ENCODE data around the gene RADIL. TPM values are rescaled to one million over a fixed set of nuclear protein-coding genes. Genes with fewer than 3 reads are reported as not detected.

RADIL gene
- total RNA-seq, 1 experiment from 2014 or later = 5.6 TPM

DNA sequence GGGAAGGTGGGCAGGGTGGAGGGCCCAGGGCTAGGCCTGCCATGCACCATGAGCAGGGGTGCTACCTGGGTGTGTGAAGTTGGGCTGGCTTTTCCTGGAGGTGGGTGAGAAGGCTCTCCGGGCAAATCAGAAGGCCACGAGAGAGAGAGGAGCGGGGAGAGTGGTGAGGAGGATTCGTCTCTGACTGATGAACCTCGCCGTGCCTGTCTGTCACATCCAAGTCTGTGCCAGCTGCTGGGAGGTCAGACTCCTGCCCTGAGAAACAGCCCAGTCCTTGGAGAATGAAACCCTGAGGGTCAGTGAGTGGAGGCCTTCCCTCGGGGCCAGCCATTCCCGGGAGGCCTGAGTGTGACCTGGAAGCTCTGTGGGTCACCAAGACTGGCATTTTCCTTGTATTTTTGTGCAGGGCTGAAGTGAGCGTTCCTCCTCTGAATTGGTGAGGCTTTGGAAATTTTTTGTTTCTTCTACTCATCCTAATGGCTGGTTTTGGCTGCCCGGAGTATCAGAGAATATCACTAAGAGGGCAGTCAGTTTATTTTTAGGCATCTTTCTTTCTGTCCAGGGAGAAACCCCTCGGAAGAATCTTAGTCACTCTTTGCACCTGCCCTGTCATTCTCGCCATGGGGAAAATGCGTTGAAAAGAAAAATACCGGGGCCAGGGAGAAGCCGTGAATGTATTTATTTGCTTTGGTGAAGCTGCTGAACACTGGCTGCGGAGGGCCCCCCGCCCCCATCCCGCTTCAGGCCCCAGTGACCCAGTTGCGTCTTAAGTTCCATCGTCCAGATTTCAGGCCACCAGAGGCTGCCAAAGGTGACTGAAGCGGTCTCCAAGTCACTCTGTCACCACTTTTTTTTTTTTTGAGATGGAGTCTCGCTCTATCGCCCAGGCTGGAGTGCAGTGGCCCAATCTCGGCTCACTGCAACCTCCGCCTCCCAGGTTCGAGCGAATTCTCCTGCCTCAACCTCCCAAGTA is 114.6 kb downstream of the RADIL start:
- Histone ChIP-seq H4K20me1 (ENCODE audit: low read length) (no peaks in the 10 kb centered on the region), H3K9ac (ENCODE audit: low read length) (no peak overlapping the region), H3K9me3 (ENCODE audit: low read length) (no peaks in the 10 kb centered on the region), H3K27ac (ENCODE audit: low read length) (no peak overlapping the region), H3K4me3 (ENCODE audit: low read length) (no peak overlapping the region), H3K79me2 (ENCODE audit: low read length) (no peaks in the 10 kb centered on the region), H3K36me3 (ENCODE audit: low read depth, low read length) (no peaks in the 10 kb centered on the region), H3F3A (ENCODE audit: low read length, unreplicated experiment) (no peaks in the 10 kb centered on the region), H3K4me1 (ENCODE audit: insufficient read depth, low read length) (no peaks in the 10 kb centered on the region), H3K9me2 (replicated peaks; ENCODE audit: low read length) (no peaks in the 10 kb centered on the region), H3K4me2 (ENCODE audit: low read length) (no peak overlapping the region), H2AFZ (ENCODE audit: low read length) (no peak overlapping the region), H3K27me3 (ENCODE audit: low read length) (no peaks in the 10 kb centered on the region)
- DNase-seq (no peak), ATAC-seq (no peak)
- CTCF ChIA-PET = no interaction called here
- intact Hi-C loops (cut with micrococcal nuclease) = no loop called here
- BruUV-seq (replicated peaks) = no TSS peak
- POLR2A ChIA-PET (ENCODE audit: unreplicated experiment) = no interaction called here
- TF ChIP-seq, protein P1, sequence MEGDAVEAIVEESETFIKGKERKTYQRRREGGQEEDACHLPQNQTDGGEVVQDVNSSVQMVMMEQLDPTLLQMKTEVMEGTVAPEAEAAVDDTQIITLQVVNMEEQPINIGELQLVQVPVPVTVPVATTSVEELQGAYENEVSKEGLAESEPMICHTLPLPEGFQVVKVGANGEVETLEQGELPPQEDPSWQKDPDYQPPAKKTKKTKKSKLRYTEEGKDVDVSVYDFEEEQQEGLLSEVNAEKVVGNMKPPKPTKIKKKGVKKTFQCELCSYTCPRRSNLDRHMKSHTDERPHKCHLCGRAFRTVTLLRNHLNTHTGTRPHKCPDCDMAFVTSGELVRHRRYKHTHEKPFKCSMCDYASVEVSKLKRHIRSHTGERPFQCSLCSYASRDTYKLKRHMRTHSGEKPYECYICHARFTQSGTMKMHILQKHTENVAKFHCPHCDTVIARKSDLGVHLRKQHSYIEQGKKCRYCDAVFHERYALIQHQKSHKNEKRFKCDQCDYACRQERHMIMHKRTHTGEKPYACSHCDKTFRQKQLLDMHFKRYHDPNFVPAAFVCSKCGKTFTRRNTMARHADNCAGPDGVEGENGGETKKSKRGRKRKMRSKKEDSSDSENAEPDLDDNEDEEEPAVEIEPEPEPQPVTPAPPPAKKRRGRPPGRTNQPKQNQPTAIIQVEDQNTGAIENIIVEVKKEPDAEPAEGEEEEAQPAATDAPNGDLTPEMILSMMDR (conservative IDR thresholded peaks at IDR 0.05; ENCODE audit: low read depth, low read length) = no peak
- TF ChIP-seq EZH2phosphoT487 (IDR thresholded peaks at IDR 0.05; ENCODE audit: borderline replicate concordance, low read length) (no peak), EZH2 (IDR thresholded peaks at IDR 0.05; ENCODE audit: low read length, unreplicated experiment) (no peak)

DNA sequence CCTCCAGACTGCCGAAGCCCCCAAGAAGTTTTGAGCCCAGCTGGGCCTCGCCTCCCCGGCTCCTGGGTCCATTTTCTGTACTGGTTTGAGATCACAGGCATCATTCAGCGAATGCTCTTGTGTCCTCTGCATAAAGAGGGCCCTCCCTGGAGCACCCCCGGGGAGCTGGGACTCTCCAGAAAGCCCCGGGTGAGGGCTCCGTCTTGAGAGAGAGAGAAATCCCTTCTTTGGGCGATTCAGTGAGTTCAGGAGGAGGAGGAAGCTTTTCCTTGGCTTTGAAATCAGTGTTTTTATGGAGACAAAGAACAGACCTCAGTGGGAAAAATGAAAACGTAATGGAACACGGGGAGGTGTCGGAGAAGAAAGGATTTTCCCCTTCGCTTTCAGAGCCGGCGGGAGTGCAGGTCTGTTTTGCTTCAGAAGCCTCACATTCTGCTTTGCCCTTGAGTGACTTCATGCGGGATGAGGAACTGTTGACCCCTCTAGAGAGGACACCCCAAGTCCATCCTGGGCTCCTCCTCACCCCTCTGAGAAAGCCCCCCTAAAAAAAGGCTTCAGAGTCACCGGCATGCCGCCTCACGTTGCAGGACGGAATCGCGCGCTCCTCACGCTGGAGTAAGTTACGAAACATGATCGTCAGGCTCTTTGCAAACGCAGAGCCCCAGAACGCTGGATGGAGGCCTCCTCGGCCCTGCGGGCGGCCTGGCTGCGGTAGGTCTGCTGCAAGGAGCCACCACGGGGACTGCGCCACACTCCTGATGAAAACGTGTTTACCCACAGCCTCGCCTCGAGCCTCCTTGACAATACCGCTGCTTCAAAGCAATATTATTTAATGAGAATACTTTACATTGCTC is 116.6 kb downstream of the RADIL start:
- intact Hi-C loops (cut with micrococcal nuclease) = no loop called here
- Histone ChIP-seq H3F3A (ENCODE audit: low read length, unreplicated experiment) (no peaks in the 10 kb centered on the region), H3K79me2 (ENCODE audit: low read length) (no peaks in the 10 kb centered on the region), H3K4me1 (ENCODE audit: insufficient read depth, low read length) (no peaks in the 10 kb centered on the region), H3K9me3 (ENCODE audit: low read length) (no peaks in the 10 kb centered on the region), H3K27ac (ENCODE audit: low read length) (no peak overlapping the region), H3K36me3 (ENCODE audit: low read depth, low read length) (no peaks in the 10 kb centered on the region; the same call in 1 of the 2 replicates), H3K4me3 (ENCODE audit: low read length) (no peak overlapping the region), H3K9ac (ENCODE audit: low read length) (no peak overlapping the region), H3K9me2 (replicated peaks; ENCODE audit: low read length) (no peaks in the 10 kb centered on the region), H3K27me3 (ENCODE audit: low read length) (no peaks in the 10 kb centered on the region), H4K20me1 (ENCODE audit: low read length) (no peaks in the 10 kb centered on the region), H3K4me2 (ENCODE audit: low read length) (no peak overlapping the region), H2AFZ (ENCODE audit: low read length) (no peak overlapping the region)
- DNase-seq = no peak
- no peak for ATAC-seq
- no peak for TF ChIP-seq EZH2 (IDR thresholded peaks at IDR 0.05; ENCODE audit: low read length, unreplicated experiment)
- no peak for TF ChIP-seq EZH2phosphoT487 (IDR thresholded peaks at IDR 0.05; ENCODE audit: borderline replicate concordance, low read length)
- TF ChIP-seq, protein P1 (conservative IDR thresholded peaks at IDR 0.05; ENCODE audit: low read depth, low read length) = no peak
- ChIA-PET CTCF (interaction anchor here (0.6 kb wide), 1 partner anchor 613 kb away, joined by 5 read pairs; no protein-coding TSS in a partner anchor), POLR2A (ENCODE audit: unreplicated experiment) (no interaction called here)
- BruUV-seq (replicated peaks) = no TSS peak

Data from PC-3 (cell line).